ENCODE measurements around the gene HES4. TPM values are rescaled to one million over a fixed set of nuclear protein-coding genes. Genes with fewer than 3 reads are reported as not detected.

The HES4 gene
- total and polyA plus RNA-seq, 2 of the 13 experiments (the other 11 are each of a cell fraction or from before 2014, with no cell fraction given), result 8.8 to 10.6 TPM

DNA sequence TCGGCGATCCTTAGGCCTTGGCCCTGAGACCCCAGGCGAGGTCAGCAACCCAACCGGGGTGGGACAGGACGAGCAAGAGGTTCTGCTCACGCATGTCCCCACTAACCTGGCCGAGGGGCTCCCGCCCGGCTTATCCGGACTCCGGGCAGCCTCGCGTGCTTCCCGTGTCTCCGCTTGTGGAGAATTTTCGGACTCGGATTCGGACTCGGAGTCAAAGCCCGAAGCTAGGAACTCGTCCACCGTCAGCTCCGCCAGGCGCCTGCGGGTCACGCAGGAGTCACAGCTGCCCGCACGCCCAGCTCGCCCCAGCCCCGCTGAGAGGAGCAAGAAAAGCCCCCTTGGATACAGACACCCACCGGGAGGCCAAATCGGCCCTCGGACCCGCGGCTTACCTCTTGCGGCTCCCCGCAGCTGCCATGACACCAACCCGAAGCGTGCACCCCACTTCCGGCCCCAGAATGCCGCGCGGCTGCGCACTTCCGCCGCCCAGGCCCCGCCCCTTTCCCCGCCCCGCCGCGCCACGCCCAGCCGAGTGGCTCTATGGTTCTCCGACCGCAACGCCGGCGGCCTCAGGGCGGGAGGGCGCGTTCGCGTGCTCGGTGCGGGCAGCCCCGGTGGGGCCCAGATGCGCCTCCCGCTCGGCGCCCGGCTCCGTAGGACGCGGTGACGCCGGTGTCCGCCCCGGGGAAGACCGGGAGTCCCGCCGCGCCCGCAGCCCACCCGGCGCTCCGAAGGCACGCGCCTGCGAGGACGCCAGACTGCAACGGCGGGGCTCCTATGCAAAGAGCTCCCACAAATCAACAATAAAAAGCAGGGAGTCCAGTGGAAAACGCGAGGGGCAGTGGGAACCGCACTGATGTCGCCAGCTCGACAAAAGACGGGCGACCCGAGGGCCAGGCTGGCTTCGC, 40.8 kb downstream of the HES4 start, which contains the start of gene NOC2L (continued):
- TF ChIP-seq, protein P1, sequence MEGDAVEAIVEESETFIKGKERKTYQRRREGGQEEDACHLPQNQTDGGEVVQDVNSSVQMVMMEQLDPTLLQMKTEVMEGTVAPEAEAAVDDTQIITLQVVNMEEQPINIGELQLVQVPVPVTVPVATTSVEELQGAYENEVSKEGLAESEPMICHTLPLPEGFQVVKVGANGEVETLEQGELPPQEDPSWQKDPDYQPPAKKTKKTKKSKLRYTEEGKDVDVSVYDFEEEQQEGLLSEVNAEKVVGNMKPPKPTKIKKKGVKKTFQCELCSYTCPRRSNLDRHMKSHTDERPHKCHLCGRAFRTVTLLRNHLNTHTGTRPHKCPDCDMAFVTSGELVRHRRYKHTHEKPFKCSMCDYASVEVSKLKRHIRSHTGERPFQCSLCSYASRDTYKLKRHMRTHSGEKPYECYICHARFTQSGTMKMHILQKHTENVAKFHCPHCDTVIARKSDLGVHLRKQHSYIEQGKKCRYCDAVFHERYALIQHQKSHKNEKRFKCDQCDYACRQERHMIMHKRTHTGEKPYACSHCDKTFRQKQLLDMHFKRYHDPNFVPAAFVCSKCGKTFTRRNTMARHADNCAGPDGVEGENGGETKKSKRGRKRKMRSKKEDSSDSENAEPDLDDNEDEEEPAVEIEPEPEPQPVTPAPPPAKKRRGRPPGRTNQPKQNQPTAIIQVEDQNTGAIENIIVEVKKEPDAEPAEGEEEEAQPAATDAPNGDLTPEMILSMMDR (CRISPR knock-in tag; IDR thresholded peaks at IDR 0.05), result peak; percentile 21; the same call in 1 of the 2 replicates
- no peak for TF ChIP-seq ZNF772 (CRISPR knock-in tag; IDR thresholded peaks at IDR 0.05)
- no peak for TF ChIP-seq PAF1 (CRISPR knock-in tag; IDR thresholded peaks at IDR 0.05)
- TF ChIP-seq, protein P2, sequence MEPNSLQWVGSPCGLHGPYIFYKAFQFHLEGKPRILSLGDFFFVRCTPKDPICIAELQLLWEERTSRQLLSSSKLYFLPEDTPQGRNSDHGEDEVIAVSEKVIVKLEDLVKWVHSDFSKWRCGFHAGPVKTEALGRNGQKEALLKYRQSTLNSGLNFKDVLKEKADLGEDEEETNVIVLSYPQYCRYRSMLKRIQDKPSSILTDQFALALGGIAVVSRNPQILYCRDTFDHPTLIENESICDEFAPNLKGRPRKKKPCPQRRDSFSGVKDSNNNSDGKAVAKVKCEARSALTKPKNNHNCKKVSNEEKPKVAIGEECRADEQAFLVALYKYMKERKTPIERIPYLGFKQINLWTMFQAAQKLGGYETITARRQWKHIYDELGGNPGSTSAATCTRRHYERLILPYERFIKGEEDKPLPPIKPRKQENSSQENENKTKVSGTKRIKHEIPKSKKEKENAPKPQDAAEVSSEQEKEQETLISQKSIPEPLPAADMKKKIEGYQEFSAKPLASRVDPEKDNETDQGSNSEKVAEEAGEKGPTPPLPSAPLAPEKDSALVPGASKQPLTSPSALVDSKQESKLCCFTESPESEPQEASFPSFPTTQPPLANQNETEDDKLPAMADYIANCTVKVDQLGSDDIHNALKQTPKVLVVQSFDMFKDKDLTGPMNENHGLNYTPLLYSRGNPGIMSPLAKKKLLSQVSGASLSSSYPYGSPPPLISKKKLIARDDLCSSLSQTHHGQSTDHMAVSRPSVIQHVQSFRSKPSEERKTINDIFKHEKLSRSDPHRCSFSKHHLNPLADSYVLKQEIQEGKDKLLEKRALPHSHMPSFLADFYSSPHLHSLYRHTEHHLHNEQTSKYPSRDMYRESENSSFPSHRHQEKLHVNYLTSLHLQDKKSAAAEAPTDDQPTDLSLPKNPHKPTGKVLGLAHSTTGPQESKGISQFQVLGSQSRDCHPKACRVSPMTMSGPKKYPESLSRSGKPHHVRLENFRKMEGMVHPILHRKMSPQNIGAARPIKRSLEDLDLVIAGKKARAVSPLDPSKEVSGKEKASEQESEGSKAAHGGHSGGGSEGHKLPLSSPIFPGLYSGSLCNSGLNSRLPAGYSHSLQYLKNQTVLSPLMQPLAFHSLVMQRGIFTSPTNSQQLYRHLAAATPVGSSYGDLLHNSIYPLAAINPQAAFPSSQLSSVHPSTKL (CRISPR knock-in tag; IDR thresholded peaks at IDR 0.05), result no peak
- TF ChIP-seq ZNF124 (CRISPR knock-in tag; IDR thresholded peaks at IDR 0.05), result no peak
- no peak for TF ChIP-seq ZFP1 (CRISPR knock-in tag; IDR thresholded peaks at IDR 0.05)
- TF ChIP-seq, protein P3, sequence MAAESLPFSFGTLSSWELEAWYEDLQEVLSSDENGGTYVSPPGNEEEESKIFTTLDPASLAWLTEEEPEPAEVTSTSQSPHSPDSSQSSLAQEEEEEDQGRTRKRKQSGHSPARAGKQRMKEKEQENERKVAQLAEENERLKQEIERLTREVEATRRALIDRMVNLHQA (CRISPR knock-in tag; IDR thresholded peaks at IDR 0.05), result no peak
- TF ChIP-seq ZNF44 (CRISPR knock-in tag; IDR thresholded peaks at IDR 0.05), result no peak
- TF ChIP-seq ZNF780A (CRISPR knock-in tag; IDR thresholded peaks at IDR 0.05), result no peak
- no peak for TF ChIP-seq ZNF282 (IDR thresholded peaks at IDR 0.05; ENCODE audit: partially characterized antibody)
- no peak for TF ChIP-seq TEAD2 (CRISPR knock-in tag; IDR thresholded peaks at IDR 0.05)
- TF ChIP-seq, protein P4, sequence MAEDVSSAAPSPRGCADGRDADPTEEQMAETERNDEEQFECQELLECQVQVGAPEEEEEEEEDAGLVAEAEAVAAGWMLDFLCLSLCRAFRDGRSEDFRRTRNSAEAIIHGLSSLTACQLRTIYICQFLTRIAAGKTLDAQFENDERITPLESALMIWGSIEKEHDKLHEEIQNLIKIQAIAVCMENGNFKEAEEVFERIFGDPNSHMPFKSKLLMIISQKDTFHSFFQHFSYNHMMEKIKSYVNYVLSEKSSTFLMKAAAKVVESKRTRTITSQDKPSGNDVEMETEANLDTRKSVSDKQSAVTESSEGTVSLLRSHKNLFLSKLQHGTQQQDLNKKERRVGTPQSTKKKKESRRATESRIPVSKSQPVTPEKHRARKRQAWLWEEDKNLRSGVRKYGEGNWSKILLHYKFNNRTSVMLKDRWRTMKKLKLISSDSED (CRISPR knock-in tag; IDR thresholded peaks at IDR 0.05), result 0 out of 2 replicates have a peak, but pooled peaks have one; percentile 69
- no peak for TF ChIP-seq ZFP41 (CRISPR knock-in tag; IDR thresholded peaks at IDR 0.05; ENCODE audit: borderline replicate concordance)
- no peak for TF ChIP-seq KDM1A (CRISPR knock-in tag; IDR thresholded peaks at IDR 0.05)
- TF ChIP-seq ZNF430 (CRISPR knock-in tag; IDR thresholded peaks at IDR 0.05), result 0 out of 2 replicates have a peak, but pooled peaks have one; percentile 4
- TF ChIP-seq ZNF549 (CRISPR knock-in tag; IDR thresholded peaks at IDR 0.05), result no peak
- no peak for TF ChIP-seq IKZF1 (IDR thresholded peaks at IDR 0.05)

Data from HepG2 (cell line).